ENCODE measurements around the gene C16orf96.
"Not testable (repeated sequence)": the region's sequence is repeated elsewhere in the genome, so short reads cannot be mapped to it uniquely, and the experiment has no call there.

The C16orf96 gene

GRCh38 chr16:4570086-4570485 lies 13.9 kb downstream of the C16orf96 start:
- DNase-seq = no peak

GRCh38 chr16:4570688-4571321 lies 14.7 kb downstream of the C16orf96 start:
- no peak for DNase-seq

DNA sequence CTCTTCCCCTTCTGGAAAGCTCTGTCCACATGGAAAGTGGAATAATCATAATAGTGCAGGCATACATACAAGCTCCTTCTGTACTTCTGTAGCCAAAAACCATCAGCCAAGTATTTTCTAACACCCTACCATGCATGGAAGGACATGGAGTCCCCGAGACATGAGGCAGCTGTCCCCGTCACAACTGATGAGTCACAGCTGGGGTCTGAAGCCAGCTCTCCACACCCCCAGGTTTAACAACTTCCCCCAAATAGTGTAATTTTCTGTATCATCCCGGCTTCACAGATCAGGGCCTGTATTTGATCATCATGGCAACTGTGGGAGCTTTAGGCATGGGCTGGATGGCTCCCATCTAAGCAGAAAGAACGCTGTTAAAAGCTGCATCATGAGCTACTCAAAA lies 16.6 kb downstream of the C16orf96 start:
- no peak for DNase-seq

GRCh38 chr16:4573926-4574325 lies 17.8 kb downstream of the C16orf96 start:
- DNase-seq = not testable (repeated sequence)

- no peak for DNase-seq
Observed at GRCh38 chr16:4574919-4575705, 19.0 kb downstream of the C16orf96 start.

- no peak for DNase-seq
Observed at GRCh38 chr16:4576008-4576407, 19.9 kb downstream of the C16orf96 start.

DNA sequence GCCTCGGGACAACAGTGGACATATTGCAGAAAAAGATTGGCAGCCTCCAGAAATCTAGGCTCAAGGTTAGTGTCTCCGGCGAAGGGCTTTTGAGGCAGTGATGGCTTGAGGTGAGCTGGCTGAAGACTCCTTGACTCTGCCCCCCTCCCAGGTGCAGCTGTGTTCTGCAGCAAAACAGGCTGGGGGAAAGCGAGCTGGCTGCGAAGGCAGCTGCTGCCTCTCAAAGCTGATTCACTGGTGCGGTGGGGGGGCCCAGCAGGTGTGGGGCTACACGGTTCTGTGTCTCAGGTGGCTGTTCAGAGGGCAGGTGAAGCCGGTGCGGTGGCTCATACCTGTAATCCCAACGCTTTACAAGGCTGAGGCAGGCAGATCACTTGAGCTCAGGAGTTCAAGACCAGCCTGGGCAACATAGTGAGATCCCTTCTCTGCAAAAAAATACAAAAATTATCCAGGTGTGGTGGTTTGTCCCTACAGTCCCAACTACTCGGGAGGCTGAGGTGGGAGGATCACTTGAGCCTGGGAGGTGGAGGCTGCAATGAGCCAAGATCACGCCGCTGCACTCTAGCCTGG lies 22.9 kb downstream of the C16orf96 start:
- DNase-seq = no peak

DNA sequence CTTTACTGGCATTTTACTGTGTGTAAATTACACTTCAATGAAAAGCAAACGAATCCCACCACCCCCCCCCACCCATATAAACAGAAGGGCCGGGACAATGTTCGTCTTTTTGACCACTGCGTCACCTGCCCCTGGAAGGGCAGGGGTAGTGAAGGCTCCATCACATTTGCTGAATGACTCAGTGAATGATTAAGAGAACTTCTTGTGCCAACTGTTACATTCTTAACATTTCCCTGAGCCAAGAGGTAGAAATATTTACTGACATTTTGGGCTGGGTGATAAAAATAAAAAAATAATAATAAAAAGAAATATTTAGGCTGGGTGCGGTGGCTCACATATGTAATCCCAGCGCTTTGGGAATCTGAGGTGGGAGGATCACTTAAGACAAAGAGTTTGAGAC lies 24.1 kb downstream of the C16orf96 start:
- DNase-seq = no peak

DNA sequence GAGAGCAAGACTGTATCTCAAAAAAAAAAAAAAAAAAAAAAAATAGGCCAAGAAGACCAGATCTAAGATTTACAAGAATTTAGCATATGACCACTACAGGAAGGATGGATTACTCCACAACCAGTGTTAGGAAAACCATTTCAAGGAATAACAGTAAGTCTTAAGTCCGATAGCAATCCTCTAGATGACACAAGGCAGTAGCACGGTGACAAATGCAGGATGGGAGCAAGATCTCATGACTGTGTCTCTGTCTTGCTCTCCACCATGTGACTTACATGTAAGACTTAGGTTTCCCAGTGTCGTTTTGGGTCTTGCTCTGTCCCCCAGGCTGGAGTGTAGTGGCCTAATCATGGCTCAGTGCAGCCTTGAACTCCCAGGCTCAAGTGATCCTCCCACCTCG lies 27.8 kb downstream of the C16orf96 start:
- DNase-seq = no peak

DNA sequence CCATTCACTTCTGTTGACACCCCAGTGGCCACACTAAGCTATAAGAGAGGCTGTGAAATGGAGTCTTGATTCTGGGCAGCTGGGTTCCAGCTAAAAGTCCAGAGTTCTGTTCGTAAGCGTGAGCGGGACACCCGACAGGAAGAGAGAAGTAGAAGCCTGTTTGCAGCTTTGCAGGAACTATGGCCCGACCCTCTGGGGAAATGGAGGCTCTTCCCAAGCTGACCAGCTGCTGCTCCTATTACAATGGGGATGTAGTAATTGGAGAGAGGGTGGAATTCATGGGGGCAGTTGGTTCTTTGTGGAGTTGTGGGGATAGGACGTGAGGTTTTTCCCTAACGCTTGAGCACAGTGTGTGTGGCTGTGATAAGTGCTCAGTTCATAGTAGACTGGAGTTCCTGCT lies 30.2 kb downstream of the C16orf96 start:
- no peak for DNase-seq

- DNase-seq = no peak
Observed at GRCh38 chr16:4588386-4588785, 32.2 kb downstream of the C16orf96 start.

- DNase-seq = no peak
Observed at GRCh38 chr16:4588961-4589360, 32.8 kb downstream of the C16orf96 start.

GRCh38 chr16:4591191-4591590 lies 35.1 kb downstream of the C16orf96 start:
- no peak for DNase-seq

- no peak for DNase-seq
Observed at GRCh38 chr16:4591706-4592470, 35.7 kb downstream of the C16orf96 start.

DNA sequence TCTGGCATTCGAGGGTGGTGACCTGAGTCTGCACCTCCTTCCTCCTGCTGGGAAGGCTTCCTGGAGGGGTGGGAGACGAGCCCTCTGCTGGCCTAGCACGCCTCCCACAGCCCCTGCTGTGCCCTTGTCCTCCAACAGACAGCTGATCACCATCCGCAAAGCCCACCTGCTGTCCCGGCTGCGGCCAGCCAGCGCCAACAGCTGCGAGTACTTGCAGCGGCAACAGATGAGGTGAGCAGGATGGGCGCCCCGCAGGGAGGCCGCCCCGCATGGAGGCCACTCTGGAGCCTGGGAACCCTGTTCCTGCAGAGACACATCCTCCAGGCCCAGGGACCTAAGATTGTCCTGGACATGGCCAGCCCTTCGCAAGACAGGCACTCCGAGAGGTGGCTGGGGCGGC lies 36.9 kb downstream of the C16orf96 start:
- no peak for DNase-seq

DNA sequence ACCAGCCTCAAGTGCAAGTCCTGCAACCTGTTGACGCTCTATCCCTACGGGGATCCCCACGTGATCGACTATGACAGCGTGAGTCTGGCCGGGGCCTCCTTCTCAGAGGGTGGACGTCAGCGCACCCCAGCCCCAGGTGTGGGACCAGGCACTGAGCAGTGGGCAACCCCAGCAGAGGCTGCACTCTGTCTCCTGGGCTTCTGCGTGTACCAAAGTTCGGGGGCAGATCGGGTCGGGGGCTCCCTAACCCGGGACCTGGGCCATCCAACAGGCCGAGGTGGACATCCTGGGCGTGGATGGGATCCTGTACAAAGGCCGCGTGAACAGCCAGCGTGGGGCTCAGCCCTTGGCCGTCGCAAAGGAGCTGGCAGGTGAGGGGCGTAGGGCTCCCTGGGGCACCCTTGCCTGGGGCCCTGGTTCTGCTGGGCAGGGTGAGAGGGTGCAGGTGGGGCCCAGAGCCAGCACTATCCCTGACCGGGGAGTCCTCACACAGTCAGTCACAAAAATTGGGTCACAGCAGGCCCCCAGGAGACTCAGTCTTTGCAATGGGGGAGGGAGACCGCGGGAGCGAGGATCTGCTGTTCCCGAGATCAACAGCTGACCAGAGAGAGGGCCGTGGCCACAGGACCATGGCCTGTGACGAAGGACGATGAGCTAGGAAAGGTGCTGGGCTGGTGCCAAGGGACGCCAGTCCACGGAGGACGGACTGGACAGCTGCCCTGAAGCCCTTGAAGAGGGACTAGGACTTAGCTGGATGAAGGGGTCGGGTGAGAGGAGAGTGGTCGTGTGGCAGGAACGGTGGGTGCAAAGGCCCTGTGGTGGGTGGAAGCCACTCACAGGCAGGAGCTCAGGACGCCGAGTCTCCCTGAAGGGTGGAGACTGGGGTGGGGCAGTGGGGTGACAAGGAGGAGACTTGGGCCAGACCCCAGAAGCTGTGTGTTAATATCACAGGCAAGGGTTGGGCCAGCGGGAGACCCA lies 38.6 kb downstream of the C16orf96 start:
- no peak for DNase-seq

GRCh38 chr16:4597174-4597573 lies 41.0 kb downstream of the C16orf96 start:
- no peak for DNase-seq

GRCh38 chr16:4599037-4599436 lies 42.9 kb downstream of the C16orf96 start:
- DNase-seq = no peak

- no peak for DNase-seq
Observed at GRCh38 chr16:4599545-4599944, 43.4 kb downstream of the C16orf96 start.

- DNase-seq = no peak
Observed at GRCh38 chr16:4601036-4601863, 45.1 kb downstream of the C16orf96 start.

- DNase-seq = no peak
Observed at GRCh38 chr16:4601864-4602186, 45.7 kb downstream of the C16orf96 start.

DNA sequence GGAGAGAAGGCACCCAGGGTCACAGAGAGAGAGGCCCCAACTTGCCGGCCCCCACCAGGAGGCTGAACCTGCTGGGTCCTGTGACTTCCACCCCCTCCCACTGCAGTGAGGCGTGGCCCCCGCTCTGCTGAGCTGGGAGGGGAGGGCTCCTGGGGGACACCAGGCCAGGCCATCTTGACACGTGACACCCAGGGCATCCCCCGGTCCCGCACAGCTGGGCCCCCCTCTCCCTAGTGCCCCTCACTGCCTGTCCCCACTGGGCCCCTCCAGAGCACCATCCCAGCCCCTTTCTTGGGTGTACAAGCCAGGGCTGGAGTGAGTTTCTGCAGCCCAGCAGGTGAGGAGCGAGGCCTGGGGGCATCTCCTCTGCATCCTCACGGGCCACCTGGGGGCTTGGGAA lies 46.2 kb downstream of the C16orf96 start:
- DNase-seq = no peak

Data from activated CD4-positive, CD25-positive, alpha-beta regulatory T cell treated with anti-CD3 and anti-CD28 coated beads, Interleukin-2, amount 50 U/mL, for 72 hours (primary cell).